Gastrocnemius medialis (tissue), 4 donors: Measurements from ENCODE around the gene SGMS1. TPM values are rescaled to one million over a fixed set of nuclear protein-coding genes. Genes with fewer than 3 reads are reported as not detected.

Experiments used
- ATAC-seq, 2 donors: fragments of 150-250 bp; one replicate each; pipeline ENCODE4 v1.9.1; 2016
- DNase-seq, 2 donors: peaks; one replicate each; pipeline ENCODE4 v3.0.0-alpha.2; 2019
- H3K27ac ChIP-seq, 4 donors: fragments of 200-600 bp; sonication (generic); 1 replicate in 1 of 4; 2 replicates in 3 of 4; pipeline ENCODE4 v1.5.1; 2016 to 2018; ENCODE audit warnings: mild to moderate bottlenecking in 2 of 4, moderate library complexity in 1 of 4
- H3K27me3 ChIP-seq, 3 donors: fragments of 200-600 bp; sonication (generic) in 2 of 3; 1 replicate in 1 of 3; 2 replicates in 2 of 3; pipeline versions ENCODE4 v1.5.1 to v1.6.0; 2016 to 2019; ENCODE audit warnings: mild to moderate bottlenecking in 1 of 3, moderate library complexity in 1 of 3
- H3K36me3 ChIP-seq, 2 donors: fragments of 200-600 bp; sonication (generic) in 1 of 2; one replicate each; pipeline ENCODE4 v1.5.1; 2017 to 2018
- H3K4me1 ChIP-seq, 2 donors: fragments of 200-600 bp; sonication (generic) in 1 of 2; one replicate each; pipeline ENCODE4 v1.5.1; 2016 to 2017; ENCODE audit warnings: mild to moderate bottlenecking in 2 of 2
- H3K4me3 ChIP-seq, 4 donors: fragments of 200-600 bp; sonication (generic) in 3 of 4; 1 replicate in 1 of 4; 2 replicates in 3 of 4; pipeline ENCODE4 v1.5.1; 2016 to 2019; ENCODE audit warnings: mild to moderate bottlenecking in 2 of 4
- H3K9me3 ChIP-seq, 3 donors: fragments of 200-600 bp; sonication (generic) in 2 of 3; 1 replicate in 1 of 3; 2 replicates in 2 of 3; pipeline ENCODE4 v1.5.1; 2016 to 2019
- CTCF ChIP-seq, 5 experiments: fragments of 450-650 bp in 3 of 5; fragments of 200-600 bp in 2 of 5; sonication (generic) in 2 of 5; IDR thresholded peaks in 4 of 5; conservative IDR thresholded peaks in 1 of 5; 1 replicate in 4 of 5; 2 replicates in 1 of 5; pipeline ENCODE4 v1.5.1; 2016 to 2019; ENCODE audit warnings: antibody characterized with exemption in 5 of 5, mild to moderate bottlenecking in 3 of 5, moderate library complexity in 3 of 5
- POLR2A ChIP-seq, 2 donors: fragments of 450-650 bp; IDR thresholded peaks; one replicate each; pipeline ENCODE4 v1.6.1; 2017; ENCODE audit warnings: antibody characterized with exemption in 2 of 2, mild to moderate bottlenecking in 2 of 2, moderate library complexity in 2 of 2
- in situ Hi-C, 4 donors: fragments of 200-750 bp; cut with MboI; loops; one replicate each; pipeline versions ENCODE4 v1.15.0 to v1.8.0; 2017; ENCODE audit warnings: low sequenced_read_pairs in 4 of 4
- intact Hi-C: fragments of 100-400 bp; cut with DNase I; formaldehyde crosslinking; loops from one replicate; pipeline ENCODE4 v1.15.1; 2023; ENCODE audit warnings: low total_unique reads
- total RNA-seq, 4 donors: library from RNA; depleted of rRNA; stranded (reverse); fragments of >200 nt; gene quantifications; one replicate each; pipeline versions ENCODE4 v1.1.0 to v1.2.3, GENCODE V29; 2016

SGMS1 gene
- total RNA-seq, 4 donors from 2014 or later: 17.6 to 30.7 (median 25.0) TPM

DNA sequence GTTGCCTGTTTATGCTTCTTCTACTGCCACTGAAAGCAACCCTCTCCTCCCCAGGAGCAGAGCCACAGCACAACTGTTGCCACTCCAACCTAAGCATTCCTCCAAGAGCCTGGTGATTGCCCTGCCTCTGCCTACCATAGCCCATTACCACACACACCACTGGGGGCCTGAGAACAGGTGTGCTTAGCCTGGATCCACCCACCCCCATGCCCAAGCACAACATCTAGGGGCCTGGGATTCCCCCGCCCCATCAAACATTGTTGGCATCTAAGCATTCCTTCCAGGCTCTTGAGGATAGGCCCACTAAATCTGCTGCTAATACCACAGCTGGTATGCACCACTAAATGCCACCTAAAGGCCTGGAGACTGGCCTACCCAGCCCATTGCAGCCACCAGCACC, 329.2 kb downstream of the SGMS1 start:
- no peaks in the 10 kb centered on the region for H3K27me3 ChIP-seq
- DNase-seq (no peak), ATAC-seq (no peak)
- H3K9me3 ChIP-seq: no peaks in the 10 kb centered on the region
- H3K36me3 ChIP-seq: no peaks in the 10 kb centered on the region
- no peak for TF ChIP-seq POLR2A (IDR thresholded peaks at IDR 0.05)
- TF ChIP-seq CTCF (IDR thresholded peaks at IDR 0.05 in 4 of 5, conservative IDR thresholded peaks at IDR 0.05 in 1 of 5): no peak
- no peaks in the 10 kb centered on the region for H3K4me1 ChIP-seq
- no peak overlapping the region for H3K27ac ChIP-seq
- in situ Hi-C loops: no loop called here
- no peak overlapping the region for H3K4me3 ChIP-seq
- intact Hi-C loops: no loop called here

GRCh38 chr10:50293513-50294313, 330.0 kb downstream of the SGMS1 start:
- Histone ChIP-seq H3K27ac (no peak overlapping the region), H3K36me3 (no peaks in the 10 kb centered on the region), H3K27me3 (no peaks in the 10 kb centered on the region), H3K9me3 (no peaks in the 10 kb centered on the region), H3K4me1 (no peaks in the 10 kb centered on the region), H3K4me3 (no peak overlapping the region)
- intact Hi-C loops (no loop called here), in situ Hi-C loops (no loop called here)
- no peak for DNase-seq
- TF ChIP-seq POLR2A (IDR thresholded peaks at IDR 0.05): no peak
- no peak for TF ChIP-seq CTCF (IDR thresholded peaks at IDR 0.05 in 4 of 5, conservative IDR thresholded peaks at IDR 0.05 in 1 of 5)
- ATAC-seq: no peak

DNA sequence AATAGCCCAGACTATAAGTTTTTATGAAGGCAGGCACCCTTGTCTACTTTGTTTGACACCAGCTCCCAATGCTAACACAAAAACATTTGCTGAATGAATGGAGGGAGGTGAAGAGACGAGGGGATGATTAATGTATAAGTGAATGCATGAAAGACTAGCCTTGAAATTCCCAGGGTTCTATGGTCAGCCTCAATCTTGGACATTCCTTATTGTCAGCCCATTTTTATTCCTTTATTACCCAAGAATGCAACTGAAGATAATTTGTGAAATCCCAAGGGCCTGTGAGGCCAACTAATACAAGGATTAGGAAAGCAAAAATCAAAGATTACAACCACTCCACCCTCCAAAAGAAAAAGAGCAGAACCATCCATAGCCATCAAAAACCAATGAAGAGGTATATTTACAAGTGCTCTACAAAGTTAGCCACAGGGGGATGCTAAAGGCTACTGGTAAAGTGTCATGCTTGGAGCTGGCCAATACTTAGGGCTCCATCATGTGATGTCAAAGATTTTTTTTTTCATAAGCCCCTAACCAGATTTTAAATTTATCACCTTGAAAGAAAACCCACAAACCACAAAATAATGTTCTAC, 332.4 kb downstream of the SGMS1 start:
- DNase-seq (no peak), ATAC-seq (no peak)
- H3K27ac ChIP-seq: no peak overlapping the region
- no peaks in the 10 kb centered on the region for H3K36me3 ChIP-seq
- in situ Hi-C loops (no loop called here), intact Hi-C loops (loop anchor here (1.0 kb wide), 1 partner anchor 130 kb away; no protein-coding TSS in a partner anchor)
- no peak overlapping the region for H3K4me3 ChIP-seq
- H3K27me3 ChIP-seq: no peaks in the 10 kb centered on the region
- H3K4me1 ChIP-seq: no peaks in the 10 kb centered on the region
- TF ChIP-seq POLR2A (IDR thresholded peaks at IDR 0.05) (no peak), CTCF (IDR thresholded peaks at IDR 0.05 in 4 of 5, conservative IDR thresholded peaks at IDR 0.05 in 1 of 5) (peak in 4 of 5 experiments; percentile 36 to 46 (median 42))
- no peaks in the 10 kb centered on the region for H3K9me3 ChIP-seq

DNA sequence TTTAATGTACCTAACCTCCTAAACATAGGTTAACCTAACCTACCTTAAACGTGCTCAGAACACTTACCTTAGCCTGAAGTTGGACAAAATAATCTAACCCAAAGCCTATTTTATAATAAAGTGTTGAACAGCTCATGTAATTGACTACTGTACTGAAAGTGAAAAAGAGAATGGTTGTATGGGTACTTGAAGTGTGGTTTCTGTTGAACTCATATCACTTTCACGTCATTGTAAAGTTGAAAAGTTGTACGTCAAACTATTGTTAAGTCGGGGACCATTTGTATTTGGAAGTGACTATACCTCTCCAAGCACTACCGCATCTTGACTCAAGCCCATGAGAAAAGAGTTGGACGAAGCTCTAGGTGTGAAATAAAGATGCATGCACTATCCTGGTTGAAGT, 334.6 kb downstream of the SGMS1 start:
- H3K4me1 ChIP-seq: no peaks in the 10 kb centered on the region
- H3K9me3 ChIP-seq: no peaks in the 10 kb centered on the region
- no peak for ATAC-seq
- no peak for DNase-seq
- TF ChIP-seq CTCF (IDR thresholded peaks at IDR 0.05 in 4 of 5, conservative IDR thresholded peaks at IDR 0.05 in 1 of 5): no peak
- TF ChIP-seq POLR2A (IDR thresholded peaks at IDR 0.05): no peak
- no peaks in the 10 kb centered on the region for H3K27me3 ChIP-seq
- H3K36me3 ChIP-seq: no peaks in the 10 kb centered on the region
- H3K4me3 ChIP-seq: no peak overlapping the region
- intact Hi-C loops: no loop called here
- no peak overlapping the region for H3K27ac ChIP-seq
- in situ Hi-C loops: loop anchor here in 1 of 4 donors (10.0 kb wide), 1 partner anchor 346 kb away; no protein-coding TSS in a partner anchor
